Prostate gland (tissue), 2 donors: ENCODE data around the gene SNRNP70. TPM values are rescaled to one million over a fixed set of nuclear protein-coding genes. Genes with fewer than 3 reads are reported as not detected.
"Not testable (repeated sequence)": the region's sequence is repeated elsewhere in the genome, so short reads cannot be mapped to it uniquely, and the experiment has no call there.

Experiments used
- DNase-seq: peaks from one replicate; pipeline ENCODE4 v3.0.0-alpha.2; 2019; ENCODE audit warnings: low spot score
- H3K27ac ChIP-seq, 2 donors: fragments of 200-600 bp; sonication (generic); 2 replicates each; pipeline ENCODE4 v1.5.1; 2017 to 2019
- H3K27me3 ChIP-seq: fragments of 200-600 bp; sonication (generic); replicated peaks from 2 replicates; pipeline ENCODE4 v1.5.1; 2019; ENCODE audit not compliant: insufficient read depth
- H3K36me3 ChIP-seq, 2 donors: fragments of 200-600 bp; sonication (generic); 1 replicate in 1 of 2; 2 replicates in 1 of 2; pipeline versions ENCODE4 v1.5.1 to v1.8.1; 2017 to 2019
- H3K4me1 ChIP-seq: fragments of 200-600 bp; sonication (generic); replicated peaks from 2 replicates; pipeline ENCODE4 v1.5.1; 2019
- H3K4me3 ChIP-seq, 2 donors: fragments of 200-600 bp; sonication (generic); 2 replicates each; pipeline ENCODE4 v1.5.1; 2017 to 2019
- H3K9me3 ChIP-seq: fragments of 200-600 bp; sonication (generic); 2 replicates; pipeline ENCODE4 v1.5.1; 2017
- POLR2A ChIP-seq: fragments of 450-650 bp; IDR thresholded peaks from one replicate; pipeline ENCODE4 v1.6.1; 2016; ENCODE audit warnings: antibody characterized with exemption, mild to moderate bottlenecking
- POLR2AphosphoS5 ChIP-seq: sonication (generic); formaldehyde crosslinking; IDR thresholded peaks from one replicate; pipeline ENCODE4 v1.6.1; 2017; ENCODE audit warnings: antibody characterized with exemption
- WGBS: methylation state at CpG from one replicate; pipeline ENCODE4 v1.1.5; 2018; 5-methylcytosine and 5-hydroxymethylcytosine counted together
- intact Hi-C: fragments of 100-400 bp; cut with DNase I; formaldehyde crosslinking; loops from one replicate; pipeline ENCODE4 v1.14.2; 2022
- total RNA-seq, 2 donors: library from RNA; depleted of rRNA; stranded (reverse); fragments of >200 nt; gene quantifications; one replicate each; pipeline ENCODE4 v1.1.0, GENCODE V29; 2016
- TF ChIP-seq, protein P1 (sequence below), 4 experiments: fragments of 200-600 bp in 2 of 4; fragments of 450-650 bp in 2 of 4; sonication (generic) in 2 of 4; IDR thresholded peaks; 1 replicate in 3 of 4; 2 replicates in 1 of 4; pipeline ENCODE4 v1.5.1; 2016 to 2019; ENCODE audit warnings: antibody characterized with exemption in 4 of 4, mild to moderate bottlenecking in 2 of 4, moderate library complexity in 2 of 4

The SNRNP70 gene
- total RNA-seq, 2 donors from 2014 or later, result 318 to 391 TPM

- peak; percentile 61 for DNase-seq
- peak within 1 kb of the TSS; percentile 95 to 97 for H3K27ac ChIP-seq
- H3K4me3 ChIP-seq, result peak within 1 kb of the TSS; percentile 55 to 58
- H3K9me3 ChIP-seq, result no peaks in the 10 kb centered on the region
- intact Hi-C loops, result loop anchor here (5.0 kb wide), 1 partner anchor 33 kb away; no protein-coding TSS in a partner anchor
- under 1% methylated on average over 65 of the region's 90 CpGs for WGBS
- peaks cover 14% of the 10 kb centered on the region for H3K4me1 ChIP-seq
- no peaks in the 10 kb centered on the region for H3K36me3 ChIP-seq
- no peaks in the 10 kb centered on the region for H3K27me3 ChIP-seq
- no peak for TF ChIP-seq POLR2AphosphoS5
- TF ChIP-seq, protein P1, sequence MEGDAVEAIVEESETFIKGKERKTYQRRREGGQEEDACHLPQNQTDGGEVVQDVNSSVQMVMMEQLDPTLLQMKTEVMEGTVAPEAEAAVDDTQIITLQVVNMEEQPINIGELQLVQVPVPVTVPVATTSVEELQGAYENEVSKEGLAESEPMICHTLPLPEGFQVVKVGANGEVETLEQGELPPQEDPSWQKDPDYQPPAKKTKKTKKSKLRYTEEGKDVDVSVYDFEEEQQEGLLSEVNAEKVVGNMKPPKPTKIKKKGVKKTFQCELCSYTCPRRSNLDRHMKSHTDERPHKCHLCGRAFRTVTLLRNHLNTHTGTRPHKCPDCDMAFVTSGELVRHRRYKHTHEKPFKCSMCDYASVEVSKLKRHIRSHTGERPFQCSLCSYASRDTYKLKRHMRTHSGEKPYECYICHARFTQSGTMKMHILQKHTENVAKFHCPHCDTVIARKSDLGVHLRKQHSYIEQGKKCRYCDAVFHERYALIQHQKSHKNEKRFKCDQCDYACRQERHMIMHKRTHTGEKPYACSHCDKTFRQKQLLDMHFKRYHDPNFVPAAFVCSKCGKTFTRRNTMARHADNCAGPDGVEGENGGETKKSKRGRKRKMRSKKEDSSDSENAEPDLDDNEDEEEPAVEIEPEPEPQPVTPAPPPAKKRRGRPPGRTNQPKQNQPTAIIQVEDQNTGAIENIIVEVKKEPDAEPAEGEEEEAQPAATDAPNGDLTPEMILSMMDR (IDR thresholded peaks at IDR 0.05), result no peak
- TF ChIP-seq POLR2A, result no peak
Observed at GRCh38 chr19:49119411-49120324, 34.4 kb downstream of the SNRNP70 start, which contains the start of gene PPFIA3. Gene PPFIA3 (plus strand): TSS chr19:49119544. CDS start chr19:49127874, 8,330 bp downstream.

- Histone ChIP-seq H3K27me3 (no peaks in the 10 kb centered on the region), H3K4me1 (peaks cover 14% of the 10 kb centered on the region), H3K27ac (peak overlapping the region in 1 of 2 donors; percentile 95), H3K36me3 (no peaks in the 10 kb centered on the region), H3K4me3 (peak overlapping the region; percentile 55 to 58), H3K9me3 (no peaks in the 10 kb centered on the region)
- WGBS, result 19% methylated on average over 16 of the region's 16 CpGs
- no peak for DNase-seq
- intact Hi-C loops, result no loop called here
- TF ChIP-seq POLR2AphosphoS5, result no peak
- no peak for TF ChIP-seq POLR2A
- TF ChIP-seq, protein P1 (IDR thresholded peaks at IDR 0.05), result no peak
Observed at GRCh38 chr19:49120325-49120683, 35.1 kb downstream of the SNRNP70 start.

- H3K27me3 ChIP-seq, result no peaks in the 10 kb centered on the region
- no peak for DNase-seq
- TF ChIP-seq, protein P1 (IDR thresholded peaks at IDR 0.05), result no peak
- TF ChIP-seq POLR2A (no peak), POLR2AphosphoS5 (no peak)
- H3K9me3 ChIP-seq, result no peaks in the 10 kb centered on the region
- intact Hi-C loops, result no loop called here
- no peaks in the 10 kb centered on the region for H3K36me3 ChIP-seq
- WGBS, result 97% methylated on average over 2 of the region's 2 CpGs
- no peak overlapping the region for H3K27ac ChIP-seq
- peaks cover 14% of the 10 kb centered on the region for H3K4me1 ChIP-seq
- no peak overlapping the region for H3K4me3 ChIP-seq
Observed at GRCh38 chr19:49120868-49121267, 35.6 kb downstream of the SNRNP70 start.

DNA sequence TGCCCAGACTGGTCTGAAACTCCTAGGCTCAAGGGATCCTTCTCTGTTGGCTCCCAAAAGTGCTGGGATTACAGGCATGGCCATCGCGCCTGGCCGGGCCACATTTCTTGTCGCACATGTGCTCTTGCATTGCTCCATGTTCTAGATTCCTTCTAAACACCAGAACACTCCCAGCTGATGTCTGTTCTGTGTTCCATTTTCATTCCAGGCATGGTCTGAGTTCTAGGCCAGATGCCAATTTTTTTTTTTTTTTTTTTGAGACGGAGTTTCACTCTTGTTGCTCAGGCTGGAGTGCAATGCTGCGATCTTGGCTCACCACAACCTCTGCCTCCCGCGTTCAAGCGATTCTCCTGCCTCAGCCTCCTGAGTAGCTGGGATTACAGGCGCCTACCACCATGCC is 36.6 kb downstream of the SNRNP70 start:
- WGBS, result 76% methylated on average over 10 of the region's 10 CpGs
- H3K4me1 ChIP-seq, result peaks cover 14% of the 10 kb centered on the region
- H3K27ac ChIP-seq, H3K36me3 ChIP-seq, H3K27me3 ChIP-seq, H3K9me3 ChIP-seq, DNase-seq, H3K4me3 ChIP-seq, intact Hi-C loops: not testable (repeated sequence)

DNA sequence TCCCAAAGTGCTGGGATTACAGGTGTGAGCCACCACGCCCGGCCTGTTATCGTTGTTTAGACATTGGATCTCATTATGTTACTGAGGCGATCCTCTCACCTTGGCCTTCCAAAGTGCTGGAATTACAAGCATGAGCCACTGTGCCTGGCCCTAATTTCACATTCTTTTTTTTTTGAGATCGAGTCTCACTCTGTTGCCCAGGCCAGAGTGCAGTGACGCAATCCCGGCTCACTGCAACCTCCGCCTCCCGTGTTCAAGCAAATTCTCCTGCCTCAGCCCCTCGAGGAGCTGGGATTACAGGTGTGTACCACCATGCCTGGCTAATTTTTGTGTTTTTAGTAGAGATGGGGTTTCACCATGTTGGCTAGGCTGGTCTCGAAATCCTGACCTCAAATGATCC is 38.0 kb downstream of the SNRNP70 start:
- H3K36me3 ChIP-seq, DNase-seq, H3K4me1 ChIP-seq, H3K27me3 ChIP-seq, H3K27ac ChIP-seq, H3K9me3 ChIP-seq, H3K4me3 ChIP-seq, intact Hi-C loops: not testable (repeated sequence)
- 94% methylated on average over 11 of the region's 11 CpGs for WGBS
